NCI-H146 treated with DMSO at 0.1 percent for 48 hours (cell line): ENCODE data around the gene PRR30.

ENCODE experiments used
- DNase-seq: peaks from one replicate; lab custom pipeline; 2025; ENCODE audit not compliant: unreplicated experiment; lab: John Stamatoyannopoulos, UW

PRR30 gene

DNA sequence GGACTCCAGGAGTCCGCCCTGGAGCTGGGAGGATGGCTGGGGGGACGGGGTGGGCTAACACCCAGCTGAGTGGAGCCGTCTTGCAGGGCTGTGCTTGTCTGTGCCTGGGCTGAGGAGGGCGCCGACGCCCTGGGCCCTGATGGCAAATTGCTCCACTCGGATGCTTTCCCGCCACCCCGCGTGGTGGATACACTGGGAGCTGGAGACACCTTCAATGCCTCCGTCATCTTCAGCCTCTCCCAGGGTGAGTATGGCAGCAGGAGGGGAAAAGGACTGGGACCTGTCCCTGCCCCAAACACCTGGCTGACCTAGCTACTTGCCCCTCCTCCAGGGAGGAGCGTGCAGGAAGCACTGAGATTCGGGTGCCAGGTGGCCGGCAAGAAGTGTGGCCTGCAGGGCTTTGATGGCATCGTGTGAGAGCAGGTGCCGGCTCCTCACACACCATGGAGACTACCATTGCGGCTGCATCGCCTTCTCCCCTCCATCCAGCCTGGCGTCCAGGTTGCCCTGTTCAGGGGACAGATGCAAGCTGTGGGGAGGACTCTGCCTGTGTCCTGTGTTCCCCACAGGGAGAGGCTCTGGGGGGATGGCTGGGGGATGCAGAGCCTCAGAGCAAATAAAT is 39.8 kb downstream of the PRR30 start:
- DNase-seq: no peak

DNA sequence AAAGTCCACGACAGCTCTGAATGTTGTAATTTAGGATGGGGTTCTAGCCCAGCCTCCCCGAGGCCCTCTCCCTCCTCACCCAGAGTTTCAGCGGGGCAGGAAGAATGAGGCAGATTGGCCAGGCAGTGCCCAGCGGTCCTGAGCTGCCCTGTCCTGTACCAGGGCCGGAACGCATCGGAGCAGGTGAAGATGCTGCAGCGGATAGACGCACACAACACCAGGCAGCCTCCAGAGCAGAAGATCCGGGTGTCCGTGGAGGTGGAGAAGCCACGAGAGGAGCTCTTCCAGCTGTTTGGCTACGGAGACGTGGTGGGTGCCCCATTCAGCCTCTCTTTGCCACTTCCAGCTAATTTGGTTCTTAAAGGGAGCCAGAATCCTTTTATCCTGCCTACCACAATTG is 41.9 kb downstream of the PRR30 start:
- no peak for DNase-seq

DNA sequence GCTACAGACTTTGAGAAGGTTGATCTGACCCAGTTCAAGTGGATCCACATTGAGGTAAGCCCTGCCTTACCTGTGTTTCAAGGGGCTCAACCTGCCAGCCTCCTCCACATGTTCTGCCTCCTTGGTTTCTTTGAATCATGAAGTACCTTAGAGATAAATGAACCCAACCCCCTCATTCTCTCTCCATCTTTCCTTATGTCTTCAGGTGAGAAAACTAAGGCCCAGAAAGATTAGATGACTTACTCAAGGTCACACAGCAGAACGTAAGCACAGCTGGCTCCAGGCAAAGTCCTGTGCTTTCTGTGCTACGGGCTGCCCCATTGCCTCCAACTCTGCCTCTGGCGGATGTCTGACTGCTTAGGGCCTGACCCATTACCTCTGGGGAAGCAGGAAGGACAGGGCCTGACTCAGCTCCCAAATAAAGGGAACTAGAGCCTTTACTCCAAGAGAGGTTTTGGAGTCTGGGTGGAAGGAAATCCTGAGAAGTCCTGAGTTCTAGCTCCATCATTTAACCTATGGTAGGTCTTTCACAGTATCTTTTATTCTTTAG is 42.4 kb downstream of the PRR30 start:
- no peak for DNase-seq

DNA sequence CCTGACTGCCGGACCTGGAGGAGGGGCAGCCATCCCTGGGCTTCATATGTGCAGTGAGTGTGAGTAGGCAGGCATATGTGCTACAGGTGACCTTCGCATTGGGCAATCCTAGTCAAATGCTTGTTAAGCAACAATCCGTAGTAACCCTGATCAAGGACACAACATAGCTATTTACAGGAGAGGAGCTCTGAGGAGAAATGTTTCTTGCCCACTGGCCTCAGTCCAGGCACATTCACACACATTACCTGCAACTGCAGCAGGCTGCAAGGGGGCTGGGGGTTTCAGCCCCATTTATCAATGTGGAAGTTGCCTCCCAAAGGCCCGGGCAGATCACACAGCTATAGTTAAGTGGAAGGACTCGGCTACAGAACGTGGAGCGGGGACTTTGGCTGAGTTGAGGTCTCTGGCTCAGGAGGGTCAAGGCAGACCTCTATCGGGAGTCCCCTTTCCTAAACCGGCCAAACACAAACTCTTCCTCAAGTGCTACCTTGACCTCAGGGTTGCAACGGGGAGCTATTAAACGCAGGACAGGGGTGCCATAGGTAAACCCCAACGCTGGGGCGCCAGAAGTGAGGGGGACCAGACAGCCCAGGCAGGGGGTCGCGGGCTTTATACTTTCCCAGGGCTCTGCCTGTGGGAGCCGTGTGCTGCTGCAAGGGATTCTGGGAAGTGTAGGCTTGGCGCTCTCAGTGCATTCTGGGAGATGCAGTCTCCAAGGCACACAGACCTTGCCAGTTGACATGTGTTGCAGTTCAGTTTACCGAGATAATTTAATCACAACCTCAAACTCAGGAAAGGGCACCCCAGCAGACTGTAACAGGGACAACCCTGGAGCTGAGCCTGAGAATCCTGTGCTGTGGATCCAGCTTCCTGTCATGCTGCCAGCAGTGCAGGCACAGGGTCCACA is 43.2 kb downstream of the PRR30 start:
- no peak for DNase-seq

DNA sequence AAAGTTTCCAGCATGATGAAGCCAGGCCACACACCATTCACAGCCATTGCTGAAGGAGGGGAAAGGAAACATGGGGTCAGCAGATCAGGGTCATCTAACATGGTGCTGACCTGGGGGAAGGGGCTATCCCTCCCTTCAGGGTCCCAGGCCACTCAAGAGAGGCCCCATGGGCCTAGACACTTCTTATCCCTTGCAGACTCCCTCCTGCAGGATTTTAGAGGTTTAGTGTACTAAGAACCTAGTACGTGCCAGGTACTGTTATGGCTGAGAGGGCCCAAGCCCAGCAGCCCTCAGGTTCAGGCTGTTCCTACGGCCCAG is 43.8 kb downstream of the PRR30 start:
- no peak for DNase-seq

DNA sequence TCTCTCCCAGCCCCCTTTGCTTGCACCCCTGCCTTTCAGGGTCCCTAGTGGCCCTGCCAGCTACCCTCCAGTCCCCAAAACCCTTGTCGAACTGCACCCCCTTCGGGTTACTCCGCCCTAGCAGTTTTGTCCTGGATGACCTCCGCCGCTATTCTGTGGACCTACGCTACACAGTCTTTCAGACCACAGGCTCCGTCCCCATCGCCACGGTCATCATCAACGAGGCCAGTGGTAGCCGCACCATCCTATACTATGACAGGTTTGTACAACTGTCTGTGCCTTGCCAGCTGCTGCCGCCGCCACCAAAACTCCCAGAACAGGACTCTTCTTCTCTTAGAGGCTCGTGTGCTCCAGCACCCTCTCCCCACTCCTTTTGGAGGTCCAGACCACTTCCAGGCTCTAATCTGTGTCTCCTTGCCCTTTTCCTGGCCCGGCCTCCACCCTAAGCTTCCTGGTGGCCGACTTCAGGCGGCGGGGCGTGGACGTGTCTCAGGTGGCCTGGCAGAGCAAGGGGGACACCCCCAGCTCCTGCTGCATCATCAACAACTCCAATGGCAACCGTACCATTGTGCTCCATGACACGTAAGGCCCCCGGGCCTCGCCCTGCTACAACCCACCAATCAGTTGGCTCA is 44.7 kb downstream of the PRR30 start:
- DNase-seq: no peak

DNA sequence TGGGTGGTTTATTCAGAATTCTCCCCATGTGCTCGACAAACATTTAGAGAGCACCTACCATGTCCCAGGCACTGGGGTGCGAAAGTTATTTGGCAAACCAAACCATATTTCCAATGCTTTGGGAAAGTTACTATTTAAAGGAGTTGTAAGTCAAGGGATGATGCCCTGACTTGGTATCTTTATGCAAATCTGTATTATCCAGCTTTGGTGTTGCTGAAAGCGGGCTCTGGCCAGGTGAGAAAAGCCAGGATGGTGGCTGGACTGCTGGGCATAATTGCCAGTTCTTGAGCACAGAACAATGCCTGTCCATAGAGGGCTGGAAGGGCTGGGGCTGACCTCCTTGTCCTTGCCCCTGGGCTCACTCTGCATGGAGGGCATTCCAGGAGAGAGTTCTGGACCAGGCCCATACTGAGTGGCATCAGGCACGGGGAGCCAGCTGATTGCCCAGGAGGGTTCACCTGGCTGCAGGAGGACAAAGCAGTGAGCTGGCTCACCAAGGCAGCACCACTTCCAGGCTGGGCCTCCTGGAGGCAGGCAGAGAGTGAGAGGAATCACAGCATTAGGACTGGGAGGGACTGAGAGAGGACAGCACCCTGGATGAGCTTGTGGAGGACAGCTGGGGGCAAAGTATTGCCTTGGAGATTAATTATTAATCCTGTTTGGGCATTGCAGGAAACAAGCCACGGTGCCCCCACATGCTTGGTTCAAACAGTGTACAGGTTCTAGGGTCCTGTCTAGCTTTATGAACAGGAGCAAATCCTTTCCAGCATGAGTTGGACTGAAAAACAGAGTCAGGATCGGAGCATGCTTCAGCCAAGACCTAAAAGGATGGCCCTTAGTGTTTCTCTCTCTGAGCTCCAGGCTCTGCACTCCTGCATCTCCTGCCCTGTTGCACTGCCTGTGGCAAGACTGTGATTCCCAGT is 45.5 kb downstream of the PRR30 start:
- no peak for DNase-seq

GRCh38 chr2:27092696-27093429 is 46.3 kb downstream of the PRR30 start:
- no peak for DNase-seq

DNA sequence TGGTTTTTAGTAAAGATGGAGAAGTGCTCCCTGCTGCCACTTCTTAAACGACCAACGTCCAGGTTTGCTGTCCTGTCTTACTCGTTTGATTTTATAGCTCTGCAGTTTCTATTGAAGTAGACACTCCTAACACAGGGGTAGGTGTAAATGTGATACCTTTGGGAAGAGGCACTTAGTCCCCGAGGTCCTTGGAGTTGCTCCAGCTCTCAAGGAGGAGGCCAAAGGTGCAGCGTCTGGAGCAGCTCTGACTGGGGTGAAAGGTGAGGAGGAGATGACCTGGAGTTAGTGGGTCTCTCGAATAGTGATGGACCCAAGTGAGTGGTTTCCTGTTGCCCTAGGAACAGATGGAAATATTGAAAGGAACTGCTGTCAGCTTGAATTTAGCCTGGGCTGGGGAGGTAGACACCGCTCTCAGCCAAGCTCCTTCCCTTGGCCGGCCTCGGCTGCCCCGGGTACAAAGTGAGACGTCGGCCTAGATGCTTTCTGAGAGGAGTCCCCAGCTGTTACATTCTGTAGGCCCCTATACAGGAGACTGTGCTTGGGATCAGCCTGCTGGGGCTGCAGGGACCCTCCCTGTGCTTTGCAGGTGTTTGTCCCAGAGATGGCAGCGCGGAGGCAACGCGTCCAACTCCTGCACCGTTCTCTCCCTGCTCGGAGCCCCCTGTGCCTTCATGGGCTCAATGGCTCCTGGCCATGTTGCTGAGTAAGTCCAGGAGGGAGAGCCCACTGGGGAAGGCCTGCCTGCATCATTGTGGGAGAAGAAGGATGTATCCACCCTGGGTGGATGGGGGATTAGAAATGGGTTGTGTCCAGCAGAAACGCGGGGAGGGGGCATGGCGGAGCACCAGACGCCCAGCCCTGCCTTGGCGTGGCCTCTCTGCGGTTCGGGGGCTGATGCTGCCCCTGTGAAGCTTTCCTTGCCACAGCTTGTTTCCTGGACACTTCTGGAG is 47.2 kb downstream of the PRR30 start:
- DNase-seq: no peak

DNA sequence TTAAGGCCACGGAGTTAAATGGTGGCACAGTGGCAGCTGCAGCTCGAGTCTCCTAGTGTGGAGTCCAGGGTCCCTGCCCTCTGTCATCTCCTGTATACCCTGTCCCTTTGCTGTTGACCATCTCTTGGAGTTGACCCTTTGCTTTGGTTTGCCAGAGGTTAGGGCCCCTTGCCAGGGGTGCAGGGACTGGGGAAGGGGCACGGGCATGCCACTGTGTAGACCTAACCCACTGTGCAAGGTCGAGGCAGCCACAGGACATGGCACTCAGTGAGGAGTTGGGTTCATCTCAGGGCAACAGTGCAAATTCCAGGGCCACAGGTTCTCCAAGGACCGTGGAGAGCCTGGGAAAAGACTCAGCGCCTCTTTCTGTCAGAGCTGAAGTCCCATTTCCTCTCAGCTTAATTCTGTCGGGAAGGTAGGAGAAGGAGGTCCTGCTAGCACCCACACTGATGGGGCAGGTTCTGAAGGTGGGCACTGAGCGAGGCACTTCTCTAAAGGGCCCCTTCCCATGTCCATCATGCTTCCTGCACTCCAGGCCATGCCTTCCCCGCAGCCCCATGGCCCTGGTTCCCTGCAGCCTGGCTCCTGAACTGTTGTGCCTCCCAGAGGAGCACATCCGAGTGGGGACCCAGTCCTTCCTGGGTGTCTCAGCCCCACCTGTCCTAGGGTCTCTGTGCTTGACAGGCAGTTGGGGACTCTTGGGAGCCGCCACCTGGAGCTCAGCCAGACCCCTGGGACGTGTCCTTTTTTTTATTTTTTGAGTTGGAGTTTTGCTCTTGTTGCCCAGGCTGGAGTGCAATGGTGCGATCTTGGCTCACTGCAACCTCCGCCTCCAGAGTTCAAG is 49.9 kb downstream of the PRR30 start:
- DNase-seq: no peak

DNA sequence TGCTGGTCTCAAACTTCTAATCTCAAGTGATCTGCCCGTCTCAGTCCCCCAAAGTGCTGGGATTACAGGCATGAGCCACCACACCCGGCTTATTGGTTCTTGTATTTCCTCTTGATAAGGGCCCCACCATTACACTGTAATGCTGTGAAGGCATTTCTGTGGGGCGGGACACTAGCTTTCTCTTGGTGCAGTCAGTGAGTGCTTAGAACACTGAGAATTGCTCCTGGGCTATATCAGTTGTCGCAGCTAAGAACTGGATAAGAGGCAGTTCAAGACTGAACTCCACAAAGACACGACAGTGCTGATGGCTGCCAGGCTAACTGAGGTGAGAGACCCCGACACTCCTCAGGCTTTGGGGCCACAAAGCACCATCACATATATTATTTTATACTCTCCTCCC is 50.6 kb downstream of the PRR30 start:
- no peak for DNase-seq

DNA sequence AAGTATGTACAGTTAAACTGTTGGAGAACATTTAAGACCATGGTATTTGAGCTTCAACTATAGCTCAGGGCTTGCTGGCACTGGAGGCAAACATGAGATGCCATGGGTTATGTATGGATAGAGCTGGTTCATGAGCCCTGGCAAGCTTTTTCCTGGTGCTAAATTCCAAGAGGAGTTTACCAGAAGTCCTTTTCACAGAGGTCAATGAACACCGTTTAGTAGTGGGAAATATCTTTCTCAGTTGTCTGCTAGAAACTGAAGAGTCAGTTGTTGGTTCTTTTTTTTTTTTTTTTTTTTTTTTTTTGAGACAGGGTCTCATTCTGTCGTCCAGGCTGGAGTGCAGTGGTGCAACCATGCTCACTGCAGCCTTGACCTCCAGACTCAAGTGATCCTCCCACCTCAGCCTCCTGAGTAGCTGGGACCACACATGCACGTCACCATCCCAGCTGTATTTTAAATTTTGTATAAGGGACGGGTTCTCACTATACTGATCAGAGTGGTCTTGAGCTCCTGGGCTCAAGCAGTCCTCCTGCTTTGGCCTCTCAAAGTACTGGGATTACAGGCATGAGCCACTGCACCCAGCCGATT is 51.3 kb downstream of the PRR30 start:
- DNase-seq: no peak
